BLaER1 (cell line): ENCODE measurements around the gene APCDD1.
A peak's percentile ranks its signal among the peaks of the same experiment; 100 is the strongest.

Experiments used
- H3K27ac ChIP-seq: shearing (Covaris generic); formaldehyde crosslinking; 2 replicates; pipeline ENCODE4 v1.8.1; 2022
- H3K27me3 ChIP-seq: shearing (Covaris generic); formaldehyde crosslinking; 2 replicates; pipeline ENCODE4 v1.8.1; 2022
- H3K36me3 ChIP-seq: shearing (Covaris generic); formaldehyde crosslinking; 2 replicates; pipeline ENCODE4 v1.8.1; 2022
- H3K4me1 ChIP-seq: shearing (Covaris generic); formaldehyde crosslinking; 2 replicates; pipeline ENCODE4 v1.8.1; 2022
- H3K4me2 ChIP-seq: shearing (Covaris generic); formaldehyde crosslinking; 2 replicates; pipeline ENCODE4 v1.8.1; 2022
- H3K4me3 ChIP-seq: shearing (Covaris generic); formaldehyde crosslinking; 2 replicates; pipeline ENCODE4 v1.8.1; 2022
- H3K9ac ChIP-seq: shearing (Covaris generic); formaldehyde crosslinking; 2 replicates; pipeline ENCODE4 v1.8.1; 2022
- H3K9me3 ChIP-seq: shearing (Covaris generic); formaldehyde crosslinking; 2 replicates; pipeline ENCODE4 v1.8.1; 2022
- H4K20me1 ChIP-seq: shearing (Covaris generic); formaldehyde crosslinking; 2 replicates; pipeline ENCODE4 v1.8.1; 2022
- Cebpa-rat ChIP-seq: shearing (Covaris generic); IDR thresholded peaks from 2 replicates; pipeline ENCODE4 v1.8.1; 2022

APCDD1 gene

DNA sequence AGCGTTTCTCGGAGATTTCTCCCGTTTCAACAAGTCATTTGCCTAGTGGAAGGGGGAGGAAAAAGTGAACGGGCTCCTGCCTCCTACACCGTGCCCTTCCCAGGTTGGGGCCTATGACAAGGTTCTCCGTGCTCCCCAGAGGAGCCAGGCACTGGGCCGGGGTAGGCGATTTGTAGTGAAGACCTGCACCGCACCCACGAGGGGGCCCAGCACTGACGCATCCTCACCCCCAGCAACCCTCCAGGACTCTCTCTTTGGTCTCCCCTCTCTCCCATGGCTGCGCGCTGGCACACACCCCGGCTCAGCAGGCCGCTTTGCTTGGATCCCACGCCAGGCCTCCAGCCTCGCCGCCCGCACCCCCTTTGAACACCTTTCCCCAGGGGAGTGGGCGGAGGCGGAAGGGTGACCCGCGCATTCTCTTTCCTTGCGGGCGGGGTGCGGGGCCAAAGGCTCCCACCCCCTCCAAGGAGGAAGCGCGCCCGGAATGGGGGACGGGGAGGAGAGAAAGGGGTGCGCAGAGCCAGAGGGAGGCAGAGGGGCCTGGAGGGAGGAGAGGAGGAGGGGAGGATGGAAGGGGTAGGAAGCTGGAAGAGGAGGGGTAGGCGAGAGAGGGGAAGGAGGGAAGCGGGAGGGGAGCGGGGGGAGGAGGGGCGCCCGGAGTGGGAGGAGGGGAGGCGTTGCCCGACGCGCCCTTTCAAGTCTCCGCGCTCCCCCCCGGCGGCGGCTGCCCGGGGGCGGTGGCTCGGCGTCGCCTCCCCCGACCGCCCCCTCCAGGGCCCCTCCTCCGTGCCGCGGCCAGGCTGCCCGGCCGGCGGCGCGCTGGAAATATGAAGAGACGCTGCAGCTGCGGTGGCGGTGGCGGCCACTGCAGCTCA is at the start of gene APCDD1:
APCDD1 (plus strand) TSS at position 830 of the 875 bp plus-strand sequence. CDS start 347 bp downstream, outside the sequence.
- peak within 1 kb of the TSS; percentile 83 for H3K9ac ChIP-seq
- peak within 1 kb of the TSS; percentile 79 for H3K4me3 ChIP-seq
- TF ChIP-seq Cebpa-rat: no peak
- peak within 1 kb of the TSS; percentile 89 for H3K4me2 ChIP-seq
- peaks cover 29% of the 10 kb centered on the region for H3K27me3 ChIP-seq
- no peaks in the 10 kb centered on the region for H3K36me3 ChIP-seq
- no peaks in the 10 kb centered on the region for H4K20me1 ChIP-seq
- H3K9me3 ChIP-seq: no peaks in the 10 kb centered on the region
- H3K4me1 ChIP-seq: peaks cover 46% of the 10 kb centered on the region
- peak within 1 kb of the TSS; percentile 80 for H3K27ac ChIP-seq

DNA sequence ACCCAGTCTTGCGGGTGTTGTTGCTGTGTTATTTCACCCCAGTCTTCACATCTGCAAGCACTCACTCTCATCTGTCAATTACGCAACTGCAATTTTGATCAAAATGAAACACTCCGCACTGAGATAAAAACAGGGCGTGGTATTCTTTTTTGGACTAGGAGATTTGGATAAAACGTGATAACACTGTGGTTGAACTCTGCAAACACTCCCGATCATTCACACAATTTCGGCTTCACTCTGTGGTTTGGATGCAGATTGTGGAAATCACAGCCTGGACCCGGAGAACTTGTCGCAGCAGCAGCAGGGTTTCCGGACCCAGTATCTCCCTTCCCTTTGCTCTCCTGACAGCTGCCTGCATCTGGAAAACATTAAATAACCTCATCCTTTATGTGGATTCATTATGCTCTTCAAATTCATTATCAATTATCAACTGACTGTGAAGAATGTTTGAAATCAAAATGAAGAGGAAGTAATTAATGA is 49.4 kb upstream of the APCDD1 start:
- Histone ChIP-seq H3K4me3 (no peak overlapping the region), H3K4me2 (no peak overlapping the region), H3K27me3 (no peaks in the 10 kb centered on the region), H3K36me3 (no peaks in the 10 kb centered on the region), H3K4me1 (peaks cover 5% of the 10 kb centered on the region), H3K9ac (no peak overlapping the region), H3K27ac (no peak overlapping the region), H4K20me1 (no peaks in the 10 kb centered on the region), H3K9me3 (no peaks in the 10 kb centered on the region)
- TF ChIP-seq Cebpa-rat: no peak

DNA sequence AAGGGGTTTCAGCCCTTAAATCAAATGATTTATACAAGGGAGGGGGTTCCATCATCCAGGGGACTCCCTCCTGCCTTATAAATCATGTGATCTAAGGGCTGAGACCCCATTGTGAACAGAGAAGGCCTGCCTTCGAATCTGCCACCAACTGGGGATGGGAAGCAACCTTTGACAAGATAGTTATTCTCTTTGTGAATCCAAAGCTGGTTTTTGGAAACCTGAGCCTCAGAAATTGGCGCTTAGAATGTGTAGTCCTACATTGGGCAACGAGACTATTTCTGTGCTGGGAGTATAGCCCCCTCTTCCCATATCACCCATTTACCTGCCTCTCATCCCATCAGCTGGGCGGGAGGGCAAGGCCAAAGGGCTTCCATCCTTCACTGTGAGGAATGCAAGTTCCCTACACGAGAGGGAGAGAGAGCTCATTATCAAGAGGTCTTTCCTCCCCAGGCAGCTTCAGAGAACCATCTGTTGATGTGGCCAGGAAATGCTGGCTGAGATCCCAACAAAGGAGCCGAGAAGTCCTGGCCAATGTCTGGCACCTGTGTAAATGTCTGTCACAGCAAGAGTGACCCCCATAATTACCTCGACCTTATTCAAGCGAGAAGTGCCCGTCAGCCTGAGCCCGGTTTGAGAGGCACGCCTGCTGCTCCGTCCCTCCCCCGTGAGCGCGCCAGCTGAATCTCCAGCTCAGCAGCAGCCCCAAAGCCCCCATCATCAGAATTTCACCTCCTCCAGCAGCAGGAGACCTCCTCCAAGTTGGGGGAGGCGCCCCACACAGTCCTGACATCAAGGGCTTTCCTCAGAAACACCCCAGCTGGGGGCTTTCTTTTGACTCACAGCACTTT is 48.4 kb upstream of the APCDD1 start:
- Histone ChIP-seq H3K27ac (no peak overlapping the region), H3K9ac (no peak overlapping the region), H3K4me3 (no peak overlapping the region), H3K9me3 (no peaks in the 10 kb centered on the region), H3K4me2 (no peak overlapping the region), H4K20me1 (no peaks in the 10 kb centered on the region), H3K27me3 (no peaks in the 10 kb centered on the region), H3K36me3 (no peaks in the 10 kb centered on the region), H3K4me1 (no peaks in the 10 kb centered on the region)
- TF ChIP-seq Cebpa-rat: no peak

DNA sequence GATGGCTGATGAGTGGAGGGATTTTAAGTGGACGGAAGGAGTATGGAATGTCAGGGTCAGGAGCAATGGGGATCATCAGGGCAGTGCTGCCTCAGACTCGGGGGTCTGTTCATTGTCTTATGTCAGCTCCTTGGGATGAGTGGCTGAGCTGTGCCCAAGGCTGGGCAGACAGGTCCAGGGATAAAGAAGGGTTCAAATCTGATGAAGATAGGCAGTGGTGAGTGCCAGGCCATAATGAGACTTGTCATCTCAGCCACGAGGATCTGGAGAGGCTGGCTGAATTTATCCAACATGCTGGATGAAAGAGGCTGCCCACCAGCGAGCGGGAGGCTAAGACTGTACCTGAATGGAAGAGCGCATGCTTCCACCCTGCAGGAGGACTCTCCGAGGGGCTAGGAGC is 46.3 kb upstream of the APCDD1 start:
- Histone ChIP-seq H3K27me3 (no peaks in the 10 kb centered on the region), H3K4me3 (no peak overlapping the region)

DNA sequence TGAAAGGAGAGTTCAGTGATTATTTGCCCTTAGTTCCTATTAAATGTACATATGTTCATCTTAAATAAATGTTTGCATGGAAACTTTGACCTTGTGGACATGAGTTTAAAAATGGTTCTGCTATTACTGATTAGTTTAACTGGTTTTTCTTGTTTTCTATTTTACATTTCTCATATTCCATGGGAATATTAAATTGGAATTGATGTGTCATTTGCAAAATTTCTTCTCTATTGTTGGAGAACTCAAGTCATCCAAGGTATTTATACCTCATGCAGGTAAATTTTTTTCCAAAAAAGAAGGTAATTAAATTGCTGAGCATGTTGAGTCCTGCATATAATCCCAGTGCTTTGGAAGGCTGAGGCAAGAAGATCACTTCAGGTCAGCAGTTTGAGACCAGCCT is 45.4 kb upstream of the APCDD1 start:
- Histone ChIP-seq H4K20me1 (no peaks in the 10 kb centered on the region), H3K9ac (no peak overlapping the region)

More for the DNA sequence above, 46.3 kb upstream of the APCDD1 start:
- no peak for TF ChIP-seq Cebpa-rat
- H3K4me2 ChIP-seq: no peak overlapping the region
- H3K4me1 ChIP-seq: no peaks in the 10 kb centered on the region
- no peaks in the 10 kb centered on the region for H4K20me1 ChIP-seq
- H3K36me3 ChIP-seq: no peaks in the 10 kb centered on the region
- no peak overlapping the region for H3K9ac ChIP-seq
- H3K9me3 ChIP-seq: no peaks in the 10 kb centered on the region
- no peak overlapping the region for H3K27ac ChIP-seq

DNA sequence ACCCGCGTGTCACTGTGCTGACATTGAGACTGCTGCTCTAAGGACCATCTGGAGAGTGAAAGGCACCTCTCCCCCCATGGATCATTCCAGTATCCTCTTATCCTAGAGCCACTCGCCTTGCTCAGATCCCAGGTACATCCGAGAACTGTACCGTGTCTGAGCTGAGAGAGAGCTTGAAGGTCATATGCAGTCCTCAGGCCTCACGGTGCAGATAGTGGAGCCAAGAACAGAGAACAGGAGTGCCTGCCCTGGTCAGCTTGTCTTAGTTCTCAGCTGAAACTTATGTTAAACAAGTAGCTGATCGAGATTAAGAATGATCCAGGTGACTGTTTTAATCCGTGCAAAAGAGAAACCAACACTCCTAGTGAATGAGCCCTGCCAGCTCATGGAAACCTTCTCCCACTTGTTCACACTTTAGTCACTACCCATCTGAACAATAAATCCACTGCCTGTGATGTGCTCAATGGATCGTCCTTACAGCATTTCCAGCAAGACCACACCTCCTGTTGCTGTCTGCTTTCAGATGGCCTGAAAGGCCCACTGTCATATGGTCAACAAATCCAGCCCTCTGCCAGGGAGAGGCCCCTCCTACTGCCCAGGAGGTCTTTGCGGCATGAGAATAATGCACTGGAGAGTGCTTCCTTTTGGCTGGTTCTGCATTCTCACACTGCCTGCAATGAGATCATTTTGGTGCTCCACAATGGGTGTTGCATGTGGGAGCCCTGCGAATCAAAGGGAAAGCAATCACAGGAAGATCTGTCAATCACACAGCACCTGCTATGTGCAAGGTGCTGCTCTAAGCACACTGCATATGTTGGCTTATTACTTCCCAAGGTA is 43.7 kb upstream of the APCDD1 start:
- Histone ChIP-seq H3K36me3 (no peaks in the 10 kb centered on the region), H3K4me1 (peaks cover 9% of the 10 kb centered on the region), H4K20me1 (no peaks in the 10 kb centered on the region), H3K4me2 (no peak overlapping the region), H3K9me3 (no peaks in the 10 kb centered on the region), H3K4me3 (no peak overlapping the region), H3K27ac (no peak overlapping the region), H3K9ac (no peak overlapping the region), H3K27me3 (no peaks in the 10 kb centered on the region)
- TF ChIP-seq Cebpa-rat: no peak

More for the DNA sequence above, 45.4 kb upstream of the APCDD1 start:
- no peak overlapping the region for H3K27ac ChIP-seq
- no peaks in the 10 kb centered on the region for H3K9me3 ChIP-seq
- H3K4me1 ChIP-seq: peaks cover 7% of the 10 kb centered on the region
- no peak for TF ChIP-seq Cebpa-rat
- H3K36me3 ChIP-seq: no peaks in the 10 kb centered on the region
- H3K4me3 ChIP-seq: no peak overlapping the region
- H3K27me3 ChIP-seq: no peaks in the 10 kb centered on the region
- no peak overlapping the region for H3K4me2 ChIP-seq

DNA sequence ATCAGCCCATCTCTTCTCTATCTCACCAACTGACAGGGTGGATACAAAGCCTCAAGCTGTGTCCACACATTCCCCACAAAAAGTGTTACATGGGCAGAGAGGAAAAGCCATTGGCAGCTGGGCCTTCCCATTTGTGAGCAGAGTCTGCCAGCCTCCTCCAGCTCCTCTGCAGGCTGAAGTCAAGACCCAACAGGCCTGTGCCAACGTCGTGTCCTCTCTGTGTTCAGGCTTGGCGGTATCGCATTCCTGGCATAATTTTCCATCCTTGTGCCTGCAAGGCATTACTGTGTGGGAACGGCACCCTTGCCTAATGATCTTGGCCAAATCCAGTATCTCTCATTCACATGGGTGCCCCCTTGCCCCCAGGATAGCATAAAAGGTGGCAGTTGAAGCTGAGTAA is 41.5 kb upstream of the APCDD1 start:
- Histone ChIP-seq H3K4me3 (no peak overlapping the region), H3K4me1 (peaks cover 9% of the 10 kb centered on the region), H3K9ac (no peak overlapping the region), H3K4me2 (no peak overlapping the region), H3K27me3 (no peaks in the 10 kb centered on the region), H4K20me1 (no peaks in the 10 kb centered on the region), H3K9me3 (no peaks in the 10 kb centered on the region), H3K36me3 (no peaks in the 10 kb centered on the region), H3K27ac (no peak overlapping the region)
- no peak for TF ChIP-seq Cebpa-rat

DNA sequence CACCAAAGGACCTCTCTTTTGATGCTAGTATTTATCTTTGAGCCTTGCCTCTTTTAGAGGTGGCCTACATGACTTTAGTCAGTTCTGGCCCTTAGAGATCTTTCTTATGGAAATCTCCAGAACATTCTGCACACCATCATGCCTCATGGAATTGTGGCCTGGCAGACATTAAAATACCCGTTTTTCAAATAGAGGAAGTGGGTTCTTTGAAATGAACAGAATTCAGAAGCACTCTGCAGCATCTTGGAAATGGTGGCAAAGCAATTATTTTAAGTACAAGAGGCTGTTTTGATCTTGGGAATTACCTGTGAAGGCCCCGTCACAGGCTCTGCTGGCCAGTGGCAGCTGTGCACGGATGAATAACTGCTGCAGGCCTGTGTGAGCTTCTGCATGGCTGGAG is 40.7 kb upstream of the APCDD1 start:
- H4K20me1 ChIP-seq: no peaks in the 10 kb centered on the region
- no peaks in the 10 kb centered on the region for H3K36me3 ChIP-seq
- no peaks in the 10 kb centered on the region for H3K27me3 ChIP-seq
- H3K9me3 ChIP-seq: no peaks in the 10 kb centered on the region
- no peak overlapping the region for H3K27ac ChIP-seq
- TF ChIP-seq Cebpa-rat: no peak
- H3K9ac ChIP-seq: no peak overlapping the region
- H3K4me1 ChIP-seq: peaks cover 9% of the 10 kb centered on the region
- H3K4me2 ChIP-seq: peak overlapping the region; percentile 22
- H3K4me3 ChIP-seq: no peak overlapping the region

DNA sequence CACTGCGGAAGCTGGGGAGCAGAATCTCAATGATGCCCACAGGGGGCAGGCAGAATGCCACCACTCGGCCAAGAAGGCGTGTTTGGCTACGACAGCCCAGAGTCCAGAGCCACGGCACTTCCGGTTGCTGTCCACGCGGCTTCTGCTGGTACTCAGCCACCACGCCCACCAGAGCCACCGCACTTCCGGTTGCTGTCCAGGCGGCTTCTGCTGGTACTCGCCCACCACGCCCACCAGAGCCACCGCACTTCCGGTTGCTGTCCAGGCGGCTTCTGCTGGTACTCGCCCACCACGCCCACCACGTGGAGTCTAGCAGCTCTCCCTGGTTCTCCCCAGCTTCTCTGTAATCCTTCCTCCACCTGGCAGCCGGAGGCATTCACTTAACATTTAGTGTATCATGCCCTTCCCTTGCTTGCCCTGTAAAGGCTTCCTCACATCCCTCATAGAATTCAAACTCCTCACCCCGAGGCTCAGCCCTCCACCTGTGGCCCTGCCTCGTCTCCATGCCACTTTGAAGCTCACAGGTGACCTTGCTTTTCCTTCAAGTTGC is 40.1 kb upstream of the APCDD1 start:
- Histone ChIP-seq H3K36me3 (no peaks in the 10 kb centered on the region), H3K9ac (no peak overlapping the region), H3K27me3 (no peaks in the 10 kb centered on the region), H4K20me1 (no peaks in the 10 kb centered on the region), H3K27ac (no peak overlapping the region), H3K9me3 (no peaks in the 10 kb centered on the region), H3K4me3 (no peak overlapping the region), H3K4me2 (peak overlapping the region; percentile 22), H3K4me1 (peaks cover 9% of the 10 kb centered on the region)
- no peak for TF ChIP-seq Cebpa-rat
